GM23338 (cell line): Measurements from ENCODE around the gene CST3. TPM values are rescaled to one million over a fixed set of nuclear protein-coding genes. Genes with fewer than 3 reads are reported as not detected.

Experiments used
- ATAC-seq: fragments of 200-7000 bp; cut with Tn5 transposase; 3 replicates; pipeline ENCODE4 v1.9.1; 2020
- DNase-seq: peaks from one replicate; pipeline ENCODE4 v3.0.0-alpha.2; 2015; ENCODE audit warnings: low spot score
- H2AFZ ChIP-seq: fragments of 200-600 bp; sonication (generic); 2 replicates; pipeline ENCODE4 v1.8.0; 2016; ENCODE audit warnings: antibody characterized with exemption, mild to moderate bottlenecking, moderate library complexity
- H3F3A ChIP-seq: fragments of 200-600 bp; sonication (generic); replicated peaks from 2 replicates; pipeline ENCODE4 v1.8.0; 2017; ENCODE audit warnings: antibody characterized with exemption, mixed run types, low read depth
- H3K27ac ChIP-seq: fragments of 200-600 bp; sonication (generic); 2 replicates; pipeline ENCODE4 v1.6.1; 2016; ENCODE audit warnings: low read depth
- H3K27me3 ChIP-seq: fragments of 200-600 bp; sonication (generic); 2 replicates; pipeline ENCODE4 v1.8.0; 2016; ENCODE audit warnings: mild to moderate bottlenecking, mixed run types, moderate library complexity; ENCODE audit not compliant: insufficient read depth
- H3K36me3 ChIP-seq: fragments of 200-600 bp; sonication (generic); 2 replicates; pipeline ENCODE4 v1.8.0; 2016; ENCODE audit warnings: mild to moderate bottlenecking; ENCODE audit not compliant: insufficient read depth
- H3K4me1 ChIP-seq: fragments of 200-600 bp; sonication (generic); 2 replicates; pipeline ENCODE4 v1.8.0; 2016; ENCODE audit warnings: mild to moderate bottlenecking, moderate library complexity; ENCODE audit not compliant: insufficient read depth
- H3K4me2 ChIP-seq: fragments of 200-600 bp; sonication (generic); 2 replicates; pipeline ENCODE4 v1.7.1; 2017; ENCODE audit warnings: mixed run types
- H3K4me3 ChIP-seq: fragments of 200-600 bp; sonication (generic); 2 replicates; pipeline ENCODE4 v1.6.1; 2016; ENCODE audit warnings: mixed run types
- H3K79me2 ChIP-seq: fragments of 200-600 bp; sonication (generic); replicated peaks from 2 replicates; pipeline ENCODE4 v1.8.0; 2017; ENCODE audit warnings: mild to moderate bottlenecking; ENCODE audit not compliant: insufficient read depth
- H3K9me2 ChIP-seq: fragments of 200-600 bp; sonication (generic); 2 replicates; pipeline ENCODE4 v1.8.0; 2017; ENCODE audit not compliant: insufficient read depth
- H4K20me1 ChIP-seq: fragments of 200-600 bp; sonication (generic); replicated peaks from 2 replicates; pipeline ENCODE4 v1.8.0; 2017; ENCODE audit warnings: mild to moderate bottlenecking; ENCODE audit not compliant: insufficient read depth
- H3K27ac Mint-ChIP-seq: 2 replicates; pipeline ENCODE4 v1.8.0; 2020; ENCODE audit warnings: inconsistent platforms, mild to moderate bottlenecking, moderate library complexity, mixed read lengths
- H3K27me3 Mint-ChIP-seq: 3 replicates; pipeline ENCODE4 v1.8.0; 2022; ENCODE audit warnings: low read depth, mild to moderate bottlenecking, moderate library complexity, mixed read lengths, inconsistent platforms; ENCODE audit not compliant: insufficient read depth, poor library complexity
- H3K36me3 Mint-ChIP-seq: 3 replicates; pipeline ENCODE4 v1.8.0; 2021; ENCODE audit warnings: low read depth, mild to moderate bottlenecking, inconsistent platforms, moderate library complexity, mixed read lengths
- H3K4me1 Mint-ChIP-seq: 3 replicates; pipeline ENCODE4 v1.8.0; 2020; ENCODE audit warnings: mild to moderate bottlenecking, inconsistent platforms, mixed read lengths
- H3K4me3 Mint-ChIP-seq: 3 replicates; pipeline ENCODE4 v1.8.0; 2021; ENCODE audit warnings: moderate library complexity, mild to moderate bottlenecking, inconsistent platforms, mixed read lengths
- H3K9me3 Mint-ChIP-seq: 3 replicates; pipeline ENCODE4 v1.8.0; 2020; ENCODE audit warnings: moderate library complexity, mild to moderate bottlenecking, inconsistent platforms, mixed read lengths
- EZH2 ChIP-seq: fragments of 200-600 bp; sonication (generic); IDR thresholded peaks from one replicate; pipeline ENCODE4 v1.8.0; 2017; ENCODE audit warnings: antibody characterized with exemption, mild to moderate bottlenecking, low read depth; ENCODE audit not compliant: unreplicated experiment
- JUNB ChIP-seq: IDR thresholded peaks from one replicate; pipeline ENCODE4 v1.6.1; 2016; ENCODE audit warnings: antibody characterized with exemption; ENCODE audit not compliant: unreplicated experiment
- STAT1 ChIP-seq: IDR thresholded peaks from one replicate; pipeline ENCODE4 v1.6.1; 2016; ENCODE audit warnings: antibody characterized with exemption; ENCODE audit not compliant: unreplicated experiment
- ZNF331 ChIP-seq: fragments of 250-450 bp; sonication (Bioruptor Pico); IDR thresholded peaks from 2 replicates; pipeline ENCODE4 v1.5.0; 2020; ENCODE audit warnings: low read depth, mild to moderate bottlenecking, moderate library complexity
- polyA plus RNA-seq: library from polyadenylated mRNA; unstranded; fragments of >200 nt; fragmentation: Nextera tagmentation; extraction: Ambion mirVana; gene quantifications from 2 replicates; pipeline ENCODE4 v1.2.1, GENCODE V29; 2016
- total RNA-seq: library from RNA; depleted of rRNA; stranded (reverse); fragments of >200 nt; shearing (Covaris generic); gene quantifications from 2 replicates; pipeline ENCODE4 v1.2.3, GENCODE V29; 2014
- TF ChIP-seq, protein P1 (sequence below): IDR thresholded peaks from one replicate; pipeline ENCODE4 v1.6.1; 2018; ENCODE audit warnings: antibody characterized with exemption; ENCODE audit not compliant: unreplicated experiment
- TF ChIP-seq, protein P2 (sequence below): fragments of 250-450 bp; sonication (Bioruptor Pico); IDR thresholded peaks from 2 replicates; pipeline ENCODE4 v1.5.0; 2020; ENCODE audit warnings: mild to moderate bottlenecking, moderate library complexity
- TF ChIP-seq, protein P3 (sequence below), 2 experiments: fragments of 200-600 bp in 1 of 2; sonication (generic) in 1 of 2; conservative IDR thresholded peaks; 2 replicates each; pipeline versions ENCODE4 v1.5.1 to v1.6.1; 2016 to 2017; ENCODE audit warnings: antibody characterized with exemption in 2 of 2, low read depth in 2 of 2, mild to moderate bottlenecking in 2 of 2, moderate library complexity in 1 of 2
- TF ChIP-seq, protein P4 (sequence below): IDR thresholded peaks from 2 replicates; pipeline ENCODE4 v1.6.1; 2016; ENCODE audit warnings: antibody characterized with exemption

Gene CST3
- total and polyA plus RNA-seq, 2 experiments from 2014 or later: 51.8 to 71.5 TPM

DNA sequence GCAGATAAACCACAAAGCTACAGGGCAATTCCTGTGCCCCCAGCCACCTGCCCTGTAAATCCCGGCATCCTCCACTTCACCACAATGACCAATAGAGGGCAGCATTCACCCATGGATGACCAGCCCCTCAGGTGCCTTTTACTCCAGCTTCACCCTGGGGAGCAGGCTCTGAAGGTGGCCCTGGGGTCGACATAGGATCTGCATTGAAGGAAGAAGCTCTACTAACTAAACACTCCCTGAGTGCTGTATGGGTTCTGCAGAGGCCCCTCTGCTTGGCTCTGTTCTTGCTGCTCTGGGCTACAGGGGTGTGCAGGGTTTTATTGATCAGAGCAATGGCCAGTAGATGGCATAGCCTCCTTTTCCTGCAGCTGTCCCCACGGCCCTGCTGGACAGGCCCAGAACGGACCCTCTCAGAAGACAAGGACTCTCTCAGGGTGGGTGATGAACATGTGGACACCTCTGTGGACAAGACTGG, 30.8 kb upstream of the CST3 start:
- peak; percentile 80 for DNase-seq
- Histone ChIP-seq H3K4me3 (no peak overlapping the region), H3K79me2 (no peaks in the 10 kb centered on the region), H3K4me2 (no peak overlapping the region), H3K4me1 (no peaks in the 10 kb centered on the region), H3K27me3 (no peaks in the 10 kb centered on the region), H3F3A (no peaks in the 10 kb centered on the region), H3K27ac (no peak overlapping the region), H4K20me1 (no peaks in the 10 kb centered on the region), H3K9me2 (0 out of 2 replicates have a peak, but pooled peaks cover 3% of the 10 kb centered on the region), H2AFZ (no peak overlapping the region), H3K36me3 (no peaks in the 10 kb centered on the region)
- ATAC-seq: peak; percentile 95
- Mint-ChIP-seq H3K4me3 (no peak overlapping the region), H3K27me3 (peaks cover 2% of the 10 kb centered on the region), H3K4me1 (no peaks in the 10 kb centered on the region), H3K9me3 (no peaks in the 10 kb centered on the region), H3K27ac (no peak overlapping the region), H3K36me3 (no peaks in the 10 kb centered on the region)
- TF ChIP-seq STAT1: no peak
- TF ChIP-seq, protein P1, sequence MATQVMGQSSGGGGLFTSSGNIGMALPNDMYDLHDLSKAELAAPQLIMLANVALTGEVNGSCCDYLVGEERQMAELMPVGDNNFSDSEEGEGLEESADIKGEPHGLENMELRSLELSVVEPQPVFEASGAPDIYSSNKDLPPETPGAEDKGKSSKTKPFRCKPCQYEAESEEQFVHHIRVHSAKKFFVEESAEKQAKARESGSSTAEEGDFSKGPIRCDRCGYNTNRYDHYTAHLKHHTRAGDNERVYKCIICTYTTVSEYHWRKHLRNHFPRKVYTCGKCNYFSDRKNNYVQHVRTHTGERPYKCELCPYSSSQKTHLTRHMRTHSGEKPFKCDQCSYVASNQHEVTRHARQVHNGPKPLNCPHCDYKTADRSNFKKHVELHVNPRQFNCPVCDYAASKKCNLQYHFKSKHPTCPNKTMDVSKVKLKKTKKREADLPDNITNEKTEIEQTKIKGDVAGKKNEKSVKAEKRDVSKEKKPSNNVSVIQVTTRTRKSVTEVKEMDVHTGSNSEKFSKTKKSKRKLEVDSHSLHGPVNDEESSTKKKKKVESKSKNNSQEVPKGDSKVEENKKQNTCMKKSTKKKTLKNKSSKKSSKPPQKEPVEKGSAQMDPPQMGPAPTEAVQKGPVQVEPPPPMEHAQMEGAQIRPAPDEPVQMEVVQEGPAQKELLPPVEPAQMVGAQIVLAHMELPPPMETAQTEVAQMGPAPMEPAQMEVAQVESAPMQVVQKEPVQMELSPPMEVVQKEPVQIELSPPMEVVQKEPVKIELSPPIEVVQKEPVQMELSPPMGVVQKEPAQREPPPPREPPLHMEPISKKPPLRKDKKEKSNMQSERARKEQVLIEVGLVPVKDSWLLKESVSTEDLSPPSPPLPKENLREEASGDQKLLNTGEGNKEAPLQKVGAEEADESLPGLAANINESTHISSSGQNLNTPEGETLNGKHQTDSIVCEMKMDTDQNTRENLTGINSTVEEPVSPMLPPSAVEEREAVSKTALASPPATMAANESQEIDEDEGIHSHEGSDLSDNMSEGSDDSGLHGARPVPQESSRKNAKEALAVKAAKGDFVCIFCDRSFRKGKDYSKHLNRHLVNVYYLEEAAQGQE: no peak
- TF ChIP-seq JUNB: no peak
- TF ChIP-seq, protein P2, sequence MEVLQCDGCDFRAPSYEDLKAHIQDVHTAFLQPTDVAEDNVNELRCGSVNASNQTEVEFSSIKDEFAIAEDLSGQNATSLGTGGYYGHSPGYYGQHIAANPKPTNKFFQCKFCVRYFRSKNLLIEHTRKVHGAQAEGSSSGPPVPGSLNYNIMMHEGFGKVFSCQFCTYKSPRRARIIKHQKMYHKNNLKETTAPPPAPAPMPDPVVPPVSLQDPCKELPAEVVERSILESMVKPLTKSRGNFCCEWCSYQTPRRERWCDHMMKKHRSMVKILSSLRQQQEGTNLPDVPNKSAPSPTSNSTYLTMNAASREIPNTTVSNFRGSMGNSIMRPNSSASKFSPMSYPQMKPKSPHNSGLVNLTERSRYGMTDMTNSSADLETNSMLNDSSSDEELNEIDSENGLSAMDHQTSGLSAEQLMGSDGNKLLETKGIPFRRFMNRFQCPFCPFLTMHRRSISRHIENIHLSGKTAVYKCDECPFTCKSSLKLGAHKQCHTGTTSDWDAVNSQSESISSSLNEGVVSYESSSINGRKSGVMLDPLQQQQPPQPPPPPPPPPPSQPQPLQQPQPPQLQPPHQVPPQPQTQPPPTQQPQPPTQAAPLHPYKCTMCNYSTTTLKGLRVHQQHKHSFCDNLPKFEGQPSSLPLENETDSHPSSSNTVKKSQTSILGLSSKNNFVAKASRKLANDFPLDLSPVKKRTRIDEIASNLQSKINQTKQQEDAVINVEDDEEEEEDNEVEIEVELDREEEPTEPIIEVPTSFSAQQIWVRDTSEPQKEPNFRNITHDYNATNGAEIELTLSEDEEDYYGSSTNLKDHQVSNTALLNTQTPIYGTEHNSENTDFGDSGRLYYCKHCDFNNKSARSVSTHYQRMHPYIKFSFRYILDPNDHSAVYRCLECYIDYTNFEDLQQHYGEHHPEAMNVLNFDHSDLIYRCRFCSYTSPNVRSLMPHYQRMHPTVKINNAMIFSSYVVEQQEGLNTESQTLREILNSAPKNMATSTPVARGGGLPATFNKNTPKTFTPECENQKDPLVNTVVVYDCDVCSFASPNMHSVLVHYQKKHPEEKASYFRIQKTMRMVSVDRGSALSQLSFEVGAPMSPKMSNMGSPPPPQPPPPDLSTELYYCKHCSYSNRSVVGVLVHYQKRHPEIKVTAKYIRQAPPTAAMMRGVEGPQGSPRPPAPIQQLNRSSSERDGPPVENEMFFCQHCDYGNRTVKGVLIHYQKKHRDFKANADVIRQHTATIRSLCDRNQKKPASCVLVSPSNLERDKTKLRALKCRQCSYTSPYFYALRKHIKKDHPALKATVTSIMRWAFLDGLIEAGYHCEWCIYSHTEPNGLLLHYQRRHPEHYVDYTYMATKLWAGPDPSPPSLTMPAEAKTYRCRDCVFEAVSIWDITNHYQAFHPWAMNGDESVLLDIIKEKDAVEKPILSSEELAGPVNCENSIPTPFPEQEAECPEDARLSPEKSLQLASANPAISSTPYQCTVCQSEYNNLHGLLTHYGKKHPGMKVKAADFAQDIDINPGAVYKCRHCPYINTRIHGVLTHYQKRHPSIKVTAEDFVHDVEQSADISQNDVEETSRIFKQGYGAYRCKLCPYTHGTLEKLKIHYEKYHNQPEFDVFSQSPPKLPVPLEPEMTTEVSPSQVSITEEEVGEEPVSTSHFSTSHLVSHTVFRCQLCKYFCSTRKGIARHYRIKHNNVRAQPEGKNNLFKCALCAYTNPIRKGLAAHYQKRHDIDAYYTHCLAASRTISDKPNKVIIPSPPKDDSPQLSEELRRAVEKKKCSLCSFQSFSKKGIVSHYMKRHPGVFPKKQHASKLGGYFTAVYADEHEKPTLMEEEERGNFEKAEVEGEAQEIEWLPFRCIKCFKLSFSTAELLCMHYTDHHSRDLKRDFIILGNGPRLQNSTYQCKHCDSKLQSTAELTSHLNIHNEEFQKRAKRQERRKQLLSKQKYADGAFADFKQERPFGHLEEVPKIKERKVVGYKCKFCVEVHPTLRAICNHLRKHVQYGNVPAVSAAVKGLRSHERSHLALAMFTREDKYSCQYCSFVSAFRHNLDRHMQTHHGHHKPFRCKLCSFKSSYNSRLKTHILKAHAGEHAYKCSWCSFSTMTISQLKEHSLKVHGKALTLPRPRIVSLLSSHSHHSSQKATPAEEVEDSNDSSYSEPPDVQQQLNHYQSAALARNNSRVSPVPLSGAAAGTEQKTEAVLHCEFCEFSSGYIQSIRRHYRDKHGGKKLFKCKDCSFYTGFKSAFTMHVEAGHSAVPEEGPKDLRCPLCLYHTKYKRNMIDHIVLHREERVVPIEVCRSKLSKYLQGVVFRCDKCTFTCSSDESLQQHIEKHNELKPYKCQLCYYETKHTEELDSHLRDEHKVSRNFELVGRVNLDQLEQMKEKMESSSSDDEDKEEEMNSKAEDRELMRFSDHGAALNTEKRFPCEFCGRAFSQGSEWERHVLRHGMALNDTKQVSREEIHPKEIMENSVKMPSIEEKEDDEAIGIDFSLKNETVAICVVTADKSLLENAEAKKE (CRISPR knock-in tag): no peak
- TF ChIP-seq ZNF331 (CRISPR knock-in tag): no peak
- TF ChIP-seq, protein P3, sequence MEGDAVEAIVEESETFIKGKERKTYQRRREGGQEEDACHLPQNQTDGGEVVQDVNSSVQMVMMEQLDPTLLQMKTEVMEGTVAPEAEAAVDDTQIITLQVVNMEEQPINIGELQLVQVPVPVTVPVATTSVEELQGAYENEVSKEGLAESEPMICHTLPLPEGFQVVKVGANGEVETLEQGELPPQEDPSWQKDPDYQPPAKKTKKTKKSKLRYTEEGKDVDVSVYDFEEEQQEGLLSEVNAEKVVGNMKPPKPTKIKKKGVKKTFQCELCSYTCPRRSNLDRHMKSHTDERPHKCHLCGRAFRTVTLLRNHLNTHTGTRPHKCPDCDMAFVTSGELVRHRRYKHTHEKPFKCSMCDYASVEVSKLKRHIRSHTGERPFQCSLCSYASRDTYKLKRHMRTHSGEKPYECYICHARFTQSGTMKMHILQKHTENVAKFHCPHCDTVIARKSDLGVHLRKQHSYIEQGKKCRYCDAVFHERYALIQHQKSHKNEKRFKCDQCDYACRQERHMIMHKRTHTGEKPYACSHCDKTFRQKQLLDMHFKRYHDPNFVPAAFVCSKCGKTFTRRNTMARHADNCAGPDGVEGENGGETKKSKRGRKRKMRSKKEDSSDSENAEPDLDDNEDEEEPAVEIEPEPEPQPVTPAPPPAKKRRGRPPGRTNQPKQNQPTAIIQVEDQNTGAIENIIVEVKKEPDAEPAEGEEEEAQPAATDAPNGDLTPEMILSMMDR (conservative IDR thresholded peaks at IDR 0.05; ENCODE audit: low read depth in 2 of 2): peak; percentile 93
- TF ChIP-seq, protein P4, sequence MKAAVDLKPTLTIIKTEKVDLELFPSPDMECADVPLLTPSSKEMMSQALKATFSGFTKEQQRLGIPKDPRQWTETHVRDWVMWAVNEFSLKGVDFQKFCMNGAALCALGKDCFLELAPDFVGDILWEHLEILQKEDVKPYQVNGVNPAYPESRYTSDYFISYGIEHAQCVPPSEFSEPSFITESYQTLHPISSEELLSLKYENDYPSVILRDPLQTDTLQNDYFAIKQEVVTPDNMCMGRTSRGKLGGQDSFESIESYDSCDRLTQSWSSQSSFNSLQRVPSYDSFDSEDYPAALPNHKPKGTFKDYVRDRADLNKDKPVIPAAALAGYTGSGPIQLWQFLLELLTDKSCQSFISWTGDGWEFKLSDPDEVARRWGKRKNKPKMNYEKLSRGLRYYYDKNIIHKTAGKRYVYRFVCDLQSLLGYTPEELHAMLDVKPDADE: no peak
- no peak for TF ChIP-seq EZH2
